ENCODE results near the gene TOMM22. TPM values are rescaled to one million over a fixed set of nuclear protein-coding genes. Genes with fewer than 3 reads are reported as not detected.

Gene TOMM22
- polyA plus RNA-seq, 1 experiment: 29.6 TPM

DNA sequence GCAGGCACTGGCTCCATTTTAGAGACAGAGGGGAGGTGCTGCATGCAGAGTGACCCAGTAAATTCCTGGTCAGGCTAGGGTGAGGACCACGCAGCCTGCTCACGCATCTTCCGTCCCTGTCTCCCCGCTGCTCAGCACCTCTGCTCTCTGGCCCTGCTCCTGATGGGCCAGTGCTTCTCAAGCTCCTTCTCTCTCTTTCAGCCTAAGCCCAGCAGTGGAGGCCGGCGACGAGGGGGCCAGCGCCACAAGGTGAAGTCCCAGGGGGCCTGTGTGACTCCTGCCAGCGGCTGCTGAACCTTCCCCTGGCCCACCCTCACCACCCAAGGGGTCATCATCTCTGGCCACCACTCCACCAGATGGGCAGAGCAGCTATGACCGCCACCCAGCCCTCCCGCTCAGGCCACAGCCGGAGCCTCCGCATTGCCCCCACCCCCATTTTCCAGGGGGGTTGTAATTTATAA is 48.7 kb downstream of the TOMM22 start:
- POLR2A ChIA-PET: no interaction called here

DNA sequence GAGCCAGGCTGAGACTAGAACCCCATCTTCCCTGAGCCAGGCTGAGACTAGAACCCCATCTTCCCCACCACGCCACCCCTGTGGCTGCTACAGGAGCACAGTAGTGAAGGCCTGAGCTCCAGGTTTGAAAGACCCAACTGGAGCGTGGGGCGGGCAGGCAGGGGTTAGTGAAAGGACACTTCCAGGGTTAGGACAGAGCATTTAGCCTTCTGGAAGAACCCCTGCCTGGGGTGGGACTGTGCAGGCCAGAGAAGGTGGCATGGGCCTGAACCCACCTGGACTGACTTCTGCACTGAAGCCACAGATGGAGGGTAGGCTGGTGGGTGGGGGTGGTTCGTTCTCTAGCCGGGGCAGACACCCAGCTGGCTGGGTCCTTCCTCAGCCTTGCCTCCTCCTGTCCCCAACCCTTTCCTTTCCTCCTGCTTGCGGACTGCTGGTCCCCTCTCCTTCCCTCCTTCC is 50.0 kb downstream of the TOMM22 start:
- DNase-seq (ENCODE audit: low read depth): no peak
- TF ChIP-seq, protein P1, sequence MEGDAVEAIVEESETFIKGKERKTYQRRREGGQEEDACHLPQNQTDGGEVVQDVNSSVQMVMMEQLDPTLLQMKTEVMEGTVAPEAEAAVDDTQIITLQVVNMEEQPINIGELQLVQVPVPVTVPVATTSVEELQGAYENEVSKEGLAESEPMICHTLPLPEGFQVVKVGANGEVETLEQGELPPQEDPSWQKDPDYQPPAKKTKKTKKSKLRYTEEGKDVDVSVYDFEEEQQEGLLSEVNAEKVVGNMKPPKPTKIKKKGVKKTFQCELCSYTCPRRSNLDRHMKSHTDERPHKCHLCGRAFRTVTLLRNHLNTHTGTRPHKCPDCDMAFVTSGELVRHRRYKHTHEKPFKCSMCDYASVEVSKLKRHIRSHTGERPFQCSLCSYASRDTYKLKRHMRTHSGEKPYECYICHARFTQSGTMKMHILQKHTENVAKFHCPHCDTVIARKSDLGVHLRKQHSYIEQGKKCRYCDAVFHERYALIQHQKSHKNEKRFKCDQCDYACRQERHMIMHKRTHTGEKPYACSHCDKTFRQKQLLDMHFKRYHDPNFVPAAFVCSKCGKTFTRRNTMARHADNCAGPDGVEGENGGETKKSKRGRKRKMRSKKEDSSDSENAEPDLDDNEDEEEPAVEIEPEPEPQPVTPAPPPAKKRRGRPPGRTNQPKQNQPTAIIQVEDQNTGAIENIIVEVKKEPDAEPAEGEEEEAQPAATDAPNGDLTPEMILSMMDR (IDR thresholded peaks at IDR 0.05; ENCODE audit: insufficient read depth, low read depth, low read length): no peak
- H3K36me3 ChIP-seq (ENCODE audit: control insufficient read depth, insufficient read depth, low read length): peaks cover 54% of the 10 kb centered on the region
- H3K27me3 ChIP-seq (ENCODE audit: control insufficient read depth, insufficient read depth, low read length): no peaks in the 10 kb centered on the region
- no peak overlapping the region for H3K4me3 ChIP-seq (ENCODE audit: low read depth, low read length)
- ChIA-PET POLR2A (no interaction called here), CTCF (interaction anchor here (0.7 to 3.0 kb wide), 5 partner anchors 9 to 34 kb away, joined by 3 to 16 read pairs (median 4); no protein-coding TSS in a partner anchor)

More for the DNA sequence above, 48.7 kb downstream of the TOMM22 start:
- CTCF ChIA-PET: interaction anchor here (1.5 to 2.8 kb wide), 2 partner anchors 8 to 12 kb away, joined by 4 to 7 read pairs; no protein-coding TSS in a partner anchor
- no peak overlapping the region for H3K4me3 ChIP-seq (ENCODE audit: low read depth, low read length)
- H3K36me3 ChIP-seq (ENCODE audit: control insufficient read depth, insufficient read depth, low read length): peaks cover 60% of the 10 kb centered on the region
- H3K27me3 ChIP-seq (ENCODE audit: control insufficient read depth, insufficient read depth, low read length): no peaks in the 10 kb centered on the region
- DNase-seq (ENCODE audit: low read depth): no peak
- TF ChIP-seq, protein P1 (IDR thresholded peaks at IDR 0.05; ENCODE audit: insufficient read depth, low read depth, low read length): no peak

DNA sequence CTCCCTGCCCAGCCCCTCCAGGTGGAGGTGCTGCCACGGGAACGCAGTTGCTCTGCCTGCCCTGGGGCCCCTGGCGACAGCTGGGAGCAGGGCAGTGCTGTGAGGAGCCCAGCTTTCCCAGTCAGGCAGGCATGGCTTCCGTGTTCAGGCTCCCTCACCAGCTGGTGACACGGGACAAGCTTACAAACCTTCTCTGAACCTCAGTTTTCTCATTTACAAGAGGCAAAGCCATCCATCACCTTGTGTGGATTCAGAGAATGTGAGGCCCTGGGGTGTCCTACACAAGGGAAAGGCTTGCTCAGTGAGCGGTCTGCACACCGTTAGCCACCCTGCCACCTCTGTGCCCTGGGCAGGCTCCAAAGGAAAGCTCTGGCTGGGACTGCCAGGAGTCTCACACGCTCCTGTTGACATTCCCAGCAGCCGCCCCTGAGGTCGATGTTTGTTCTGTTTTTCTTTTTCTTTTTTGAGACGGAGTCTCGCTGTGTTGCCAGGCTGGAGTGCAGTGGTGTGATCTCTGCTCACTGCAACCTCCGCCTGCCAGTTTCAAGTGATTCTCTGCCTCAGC is 50.6 kb downstream of the TOMM22 start:
- H3K36me3 ChIP-seq (ENCODE audit: control insufficient read depth, insufficient read depth, low read length): peaks cover 53% of the 10 kb centered on the region
- H3K4me3 ChIP-seq (ENCODE audit: low read depth, low read length): no peak overlapping the region
- CTCF ChIA-PET: interaction anchor here (0.7 to 4.7 kb wide), 15 partner anchors 7 to 68 kb away, joined by 3 to 29 read pairs (median 4); no protein-coding TSS in a partner anchor
- TF ChIP-seq, protein P1 (IDR thresholded peaks at IDR 0.05; ENCODE audit: insufficient read depth, low read depth, low read length): no peak
- POLR2A ChIA-PET: no interaction called here
- no peak for DNase-seq (ENCODE audit: low read depth)
- H3K27me3 ChIP-seq (ENCODE audit: control insufficient read depth, insufficient read depth, low read length): no peaks in the 10 kb centered on the region

DNA sequence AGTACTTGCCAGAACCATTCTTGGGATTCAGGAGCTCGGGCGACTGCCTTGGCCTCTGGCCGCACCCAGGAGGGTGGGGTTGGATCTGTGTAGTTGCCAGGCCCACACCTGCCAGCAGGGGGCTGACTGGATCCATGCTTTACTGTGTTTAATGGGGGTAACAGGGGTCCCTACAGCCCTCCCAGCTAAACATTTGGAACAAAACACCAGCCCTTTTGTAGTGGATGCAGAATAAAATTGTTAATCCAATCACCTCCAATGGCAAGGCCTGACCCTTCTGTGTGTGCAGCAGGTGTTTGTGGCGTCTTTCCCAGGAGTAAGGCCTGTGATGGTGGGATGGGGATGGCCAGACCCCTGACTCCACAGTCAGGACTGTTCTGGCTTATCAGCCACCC is 51.6 kb downstream of the TOMM22 start:
- H3K36me3 ChIP-seq (ENCODE audit: control insufficient read depth, insufficient read depth, low read length): peaks cover 52% of the 10 kb centered on the region
- TF ChIP-seq, protein P1 (IDR thresholded peaks at IDR 0.05; ENCODE audit: insufficient read depth, low read depth, low read length): peak; percentile 77
- ChIA-PET POLR2A (no interaction called here), CTCF (interaction anchor here (0.6 to 4.7 kb wide), 14 partner anchors 8 to 493 kb away, joined by 3 to 29 read pairs (median 6); no protein-coding TSS in a partner anchor)
- DNase-seq (ENCODE audit: low read depth): no peak
- no peaks in the 10 kb centered on the region for H3K27me3 ChIP-seq (ENCODE audit: control insufficient read depth, insufficient read depth, low read length)
- no peak overlapping the region for H3K4me3 ChIP-seq (ENCODE audit: low read depth, low read length)

DNA sequence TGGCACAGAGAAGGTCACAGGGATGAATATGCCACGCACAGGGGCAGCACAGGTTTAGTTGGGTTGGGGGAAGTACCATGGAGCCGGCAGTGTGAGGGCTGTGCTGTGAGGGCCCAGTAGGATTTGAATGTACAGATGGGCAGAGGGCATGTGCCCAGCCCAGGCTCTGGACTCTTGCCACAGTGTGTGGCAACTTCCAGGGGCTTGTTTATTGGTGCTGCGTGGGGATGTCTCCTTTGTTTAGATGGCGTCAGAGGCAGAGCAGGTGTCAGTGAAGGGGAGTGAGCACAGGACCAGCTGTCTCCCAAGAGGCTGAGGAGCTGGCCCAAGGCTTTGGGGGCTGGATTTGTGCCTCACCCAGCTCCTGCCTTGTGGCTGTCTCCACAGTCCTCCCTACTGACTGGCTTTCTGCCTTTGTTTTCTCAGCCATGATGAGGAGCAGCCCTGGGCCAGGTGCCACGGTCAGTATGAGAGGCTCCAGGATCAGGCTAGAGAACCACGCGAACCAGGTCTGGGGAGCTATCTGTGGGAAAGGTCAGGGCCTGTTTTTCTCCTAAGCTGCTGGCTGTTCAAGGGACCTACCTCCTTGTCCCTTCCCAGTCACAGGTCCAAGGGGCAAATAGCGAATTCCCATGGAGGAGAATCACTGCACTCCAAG is 52.1 kb downstream of the TOMM22 start:
- CTCF ChIA-PET: interaction anchor here (0.9 to 4.7 kb wide), 11 partner anchors 9 to 60 kb away, joined by 3 to 29 read pairs (median 7); no protein-coding TSS in a partner anchor
- TF ChIP-seq, protein P1 (IDR thresholded peaks at IDR 0.05; ENCODE audit: insufficient read depth, low read depth, low read length): no peak
- no peak for DNase-seq (ENCODE audit: low read depth)
- H3K4me3 ChIP-seq (ENCODE audit: low read depth, low read length): no peak overlapping the region
- peaks cover 55% of the 10 kb centered on the region for H3K36me3 ChIP-seq (ENCODE audit: control insufficient read depth, insufficient read depth, low read length)
- H3K27me3 ChIP-seq (ENCODE audit: control insufficient read depth, insufficient read depth, low read length): no peaks in the 10 kb centered on the region
- POLR2A ChIA-PET: no interaction called here
